ENCODE data around the gene KRTAP12-4.

DNA sequence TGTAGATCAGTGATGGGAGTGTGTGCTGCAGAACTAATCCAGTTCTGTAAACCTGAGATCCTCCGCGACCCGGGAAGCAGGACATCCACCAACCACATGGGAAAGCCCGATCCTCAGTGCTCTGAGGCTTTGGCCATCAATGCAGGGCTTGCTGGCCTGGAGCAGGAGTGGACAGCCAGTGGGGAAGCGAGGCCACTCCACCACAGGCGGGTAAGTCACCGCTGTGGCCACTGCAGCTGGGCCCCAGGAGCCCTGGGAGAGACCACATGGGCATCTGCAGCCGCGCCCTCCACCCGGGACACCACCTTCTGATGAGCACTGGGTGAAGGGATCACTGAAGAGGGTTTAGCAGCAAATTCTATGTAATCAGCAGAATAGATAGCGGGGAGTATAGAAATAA is 26.7 kb upstream of the KRTAP12-4 start:
- no peak for TF ChIP-seq SUZ12 (IDR thresholded peaks at IDR 0.05; ENCODE audit: extremely low read depth, insufficient read depth, insufficient read length)
- TF ChIP-seq ZNF274 (IDR thresholded peaks at IDR 0.05; ENCODE audit: low read depth, low read length): no peak
